Cerebellar cortex (tissue), 1 donor: ENCODE measurements around the gene SULT2A1.
"Not testable (repeated sequence)": the region's sequence is repeated elsewhere in the genome, so short reads cannot be mapped to it uniquely, and the experiment has no call there.

Experiments
- DNase-seq: peaks from one replicate; pipeline ENCODE4 v3.0.0-alpha.2; 2015; ENCODE audit warnings: low spot score

The SULT2A1 gene, protein sequence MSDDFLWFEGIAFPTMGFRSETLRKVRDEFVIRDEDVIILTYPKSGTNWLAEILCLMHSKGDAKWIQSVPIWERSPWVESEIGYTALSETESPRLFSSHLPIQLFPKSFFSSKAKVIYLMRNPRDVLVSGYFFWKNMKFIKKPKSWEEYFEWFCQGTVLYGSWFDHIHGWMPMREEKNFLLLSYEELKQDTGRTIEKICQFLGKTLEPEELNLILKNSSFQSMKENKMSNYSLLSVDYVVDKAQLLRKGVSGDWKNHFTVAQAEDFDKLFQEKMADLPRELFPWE

DNA sequence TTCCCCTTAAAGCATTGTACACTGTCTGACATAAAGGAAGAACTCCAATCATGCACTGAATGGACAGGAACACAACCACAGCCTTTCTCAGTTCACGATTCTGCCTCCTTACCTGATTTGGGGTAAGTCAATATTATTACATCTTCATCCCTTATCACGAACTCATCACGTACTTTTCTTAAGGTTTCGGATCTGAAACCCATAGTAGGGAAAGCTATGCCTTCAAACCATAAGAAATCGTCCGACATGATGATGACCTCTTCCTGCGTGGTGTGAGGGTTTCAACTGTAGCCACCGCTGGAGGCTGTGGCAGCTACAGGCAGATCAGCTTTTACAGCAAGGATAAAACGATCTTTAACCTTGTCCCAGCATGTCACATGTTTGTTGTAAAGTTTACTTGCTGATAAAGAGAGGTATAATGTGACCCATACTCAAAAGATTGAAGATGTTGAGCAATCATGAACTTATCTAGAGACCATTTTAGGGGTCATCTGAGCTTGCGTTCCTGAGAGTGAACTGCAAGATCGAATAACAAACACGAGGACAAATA lies at the start of gene SULT2A1:
Gene SULT2A1 (minus strand): TSS at position 306 of the 550 bp plus-strand sequence. CDS start 58 bp downstream, at position 248.
- DNase-seq, result no peak

DNA sequence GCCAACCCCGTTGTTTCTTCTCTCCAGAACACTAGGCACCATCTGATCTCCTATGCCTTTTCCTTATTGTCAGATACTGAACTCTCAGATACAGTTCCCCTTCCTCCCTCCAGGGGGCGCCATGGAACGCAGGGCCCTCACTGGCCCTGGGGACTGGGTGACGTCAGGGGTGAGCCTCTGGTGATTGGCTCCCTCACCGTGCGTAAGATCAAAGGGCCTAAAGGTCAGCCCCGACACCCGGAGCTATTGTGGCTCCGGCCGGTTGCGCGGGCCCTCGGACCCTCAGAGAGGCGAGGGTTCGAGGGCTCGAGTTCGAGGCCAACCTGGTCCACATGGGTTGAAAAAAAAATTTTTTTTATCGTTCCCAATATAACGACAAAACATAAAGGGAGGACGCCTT lies 42.5 kb upstream of the SULT2A1 start:
- not testable (repeated sequence) for DNase-seq

DNA sequence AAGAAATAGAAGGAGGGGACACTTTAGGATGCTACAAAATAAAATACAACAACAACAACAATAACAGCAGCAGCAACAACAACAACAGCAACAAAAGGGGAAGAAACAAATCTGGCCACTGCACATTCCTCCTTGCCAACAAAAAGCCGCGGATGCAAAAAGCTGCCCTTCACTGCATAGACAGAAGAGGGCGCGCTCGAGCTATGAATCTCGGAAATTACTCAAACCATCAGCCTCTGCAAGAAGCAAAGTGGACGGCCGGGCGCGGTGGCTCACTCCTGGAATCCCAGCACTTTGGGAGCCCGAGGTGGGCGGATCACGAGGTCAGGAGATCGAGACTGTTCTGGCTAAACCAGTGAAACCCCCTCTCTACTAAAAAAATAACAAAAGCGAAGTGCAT lies 34.0 kb upstream of the SULT2A1 start:
- DNase-seq, result not testable (repeated sequence)

DNA sequence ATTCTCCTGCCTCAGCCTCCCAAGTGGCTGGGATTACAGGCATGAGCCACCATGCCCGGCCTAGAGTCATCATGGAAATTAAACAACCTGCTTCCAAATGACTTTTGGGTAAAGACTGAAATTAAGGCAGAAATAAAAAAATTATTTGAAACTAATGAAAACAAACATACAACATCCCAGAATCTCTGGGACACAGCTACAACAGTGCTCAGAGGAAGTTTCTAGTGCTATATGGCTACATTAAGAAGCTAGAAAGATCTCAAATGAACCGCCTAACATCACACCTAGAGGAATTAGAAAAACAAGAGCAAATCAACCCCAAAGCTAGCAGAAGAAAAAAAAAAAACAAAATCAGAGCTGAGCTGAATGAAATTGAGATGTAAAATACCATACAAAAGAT lies 24.1 kb upstream of the SULT2A1 start:
- not testable (repeated sequence) for DNase-seq

DNA sequence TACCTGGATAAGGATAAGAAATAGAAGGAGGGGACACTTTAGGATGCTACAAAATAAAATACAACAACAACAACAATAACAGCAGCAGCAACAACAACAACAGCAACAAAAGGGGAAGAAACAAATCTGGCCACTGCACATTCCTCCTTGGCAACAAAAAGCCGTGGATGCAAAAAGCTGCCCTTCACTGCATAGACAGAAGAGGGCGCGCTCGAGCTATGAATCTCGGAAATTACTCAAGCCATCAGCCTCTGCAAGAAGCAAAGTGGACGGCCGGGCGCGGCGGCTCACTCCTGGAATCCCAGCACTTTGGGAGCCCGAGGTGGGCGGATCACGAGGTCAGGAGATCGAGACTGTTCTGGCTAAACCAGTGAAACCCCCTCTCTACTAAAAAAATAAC lies 23.2 kb upstream of the SULT2A1 start:
- DNase-seq, result not testable (repeated sequence)

DNA sequence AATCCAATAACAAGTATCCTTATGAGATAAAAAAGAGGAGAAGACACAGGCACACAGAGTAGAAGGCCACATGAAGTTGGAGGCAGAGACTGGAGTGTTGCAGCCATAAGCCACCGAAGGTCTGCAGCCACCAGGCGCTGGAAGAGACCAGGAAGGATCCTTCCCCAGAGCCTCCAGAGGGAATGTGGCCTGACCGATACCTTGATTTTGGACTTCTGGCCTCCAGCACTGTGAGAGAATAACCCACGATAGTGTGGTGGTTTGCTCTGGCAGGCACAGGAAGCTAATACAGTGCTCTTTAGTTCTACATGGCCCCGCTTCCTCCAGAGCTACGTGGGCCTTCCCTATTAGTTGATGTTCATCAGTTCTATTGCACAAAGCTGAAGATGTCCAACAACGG lies 15.3 kb upstream of the SULT2A1 start:
- DNase-seq, result no peak

DNA sequence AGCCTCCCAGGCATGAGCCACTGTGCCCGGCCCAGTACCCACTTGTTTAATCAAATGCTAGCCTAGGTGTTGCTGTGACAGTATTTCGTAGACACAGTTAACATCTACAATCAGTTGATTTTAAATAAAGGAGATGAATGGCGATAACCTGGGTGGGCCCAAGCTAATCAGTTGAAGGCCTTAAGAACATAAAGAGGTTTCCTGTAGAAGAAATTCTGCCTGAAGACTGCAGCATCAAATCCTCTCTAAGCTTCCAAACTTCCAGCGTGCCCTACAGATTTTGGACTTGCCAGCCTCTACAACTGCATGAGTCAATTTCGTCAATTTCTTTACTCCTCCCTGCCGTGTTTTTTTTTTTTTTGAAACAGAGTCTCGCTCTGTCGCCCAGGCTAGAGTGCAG lies 13.2 kb upstream of the SULT2A1 start:
- DNase-seq, result no peak

DNA sequence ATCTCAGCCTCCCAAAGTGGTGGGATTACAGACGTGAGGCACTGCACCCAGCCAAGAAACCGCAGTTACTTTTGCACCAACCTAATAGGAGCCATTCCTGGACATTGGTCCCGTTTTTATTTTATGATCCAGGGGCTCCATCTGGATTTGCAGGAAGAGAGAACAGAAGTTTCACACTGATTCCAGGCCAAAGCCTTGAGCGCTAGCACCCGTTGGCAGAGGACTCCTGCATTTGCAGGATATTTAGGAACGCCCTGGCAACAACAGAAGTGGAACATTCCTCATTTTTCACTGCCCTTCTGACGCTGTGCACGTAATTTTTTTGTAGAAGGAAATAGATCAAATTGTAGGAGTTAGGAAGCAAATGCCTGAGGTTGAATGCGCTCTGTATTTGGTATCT lies 11.7 kb upstream of the SULT2A1 start:
- DNase-seq, result no peak

DNA sequence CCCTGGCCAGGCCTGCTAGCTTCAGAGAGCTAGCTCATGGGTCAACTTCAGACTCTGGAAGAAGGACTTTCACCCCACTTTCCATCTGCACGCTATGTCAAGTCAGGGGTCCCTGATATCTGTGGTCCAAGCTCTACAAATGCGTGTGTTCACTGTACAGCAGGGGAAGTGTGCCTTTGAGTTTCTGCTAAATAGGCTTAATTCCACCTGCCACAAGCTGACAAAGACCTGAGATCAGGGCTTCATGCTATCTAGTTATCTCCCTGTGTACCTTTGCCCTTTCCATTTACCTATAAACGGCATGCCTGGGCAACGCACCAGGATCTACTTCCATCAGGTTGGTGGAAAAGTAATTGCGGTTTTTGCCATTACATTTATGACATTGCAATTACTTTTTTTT lies 10.7 kb upstream of the SULT2A1 start:
- no peak for DNase-seq

DNA sequence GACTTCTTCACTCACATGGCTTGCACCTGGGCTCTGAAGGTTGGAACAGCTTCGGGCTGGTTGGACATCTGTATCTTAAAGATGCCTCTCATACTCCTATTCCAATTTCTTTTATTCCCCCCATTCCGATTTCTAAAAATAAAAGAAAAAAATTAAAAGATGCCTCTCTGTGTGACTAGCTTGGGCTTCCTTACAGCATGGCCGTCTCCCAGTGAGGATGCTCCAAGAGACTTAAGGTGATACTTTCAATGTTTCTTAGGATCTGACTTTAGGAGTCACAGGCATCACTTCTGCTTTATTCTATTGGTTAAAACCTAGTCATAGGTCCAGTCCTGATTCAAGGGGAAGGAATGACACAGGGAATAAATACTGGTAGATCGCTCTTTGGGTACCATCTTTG lies 9.9 kb upstream of the SULT2A1 start:
- DNase-seq, result no peak

DNA sequence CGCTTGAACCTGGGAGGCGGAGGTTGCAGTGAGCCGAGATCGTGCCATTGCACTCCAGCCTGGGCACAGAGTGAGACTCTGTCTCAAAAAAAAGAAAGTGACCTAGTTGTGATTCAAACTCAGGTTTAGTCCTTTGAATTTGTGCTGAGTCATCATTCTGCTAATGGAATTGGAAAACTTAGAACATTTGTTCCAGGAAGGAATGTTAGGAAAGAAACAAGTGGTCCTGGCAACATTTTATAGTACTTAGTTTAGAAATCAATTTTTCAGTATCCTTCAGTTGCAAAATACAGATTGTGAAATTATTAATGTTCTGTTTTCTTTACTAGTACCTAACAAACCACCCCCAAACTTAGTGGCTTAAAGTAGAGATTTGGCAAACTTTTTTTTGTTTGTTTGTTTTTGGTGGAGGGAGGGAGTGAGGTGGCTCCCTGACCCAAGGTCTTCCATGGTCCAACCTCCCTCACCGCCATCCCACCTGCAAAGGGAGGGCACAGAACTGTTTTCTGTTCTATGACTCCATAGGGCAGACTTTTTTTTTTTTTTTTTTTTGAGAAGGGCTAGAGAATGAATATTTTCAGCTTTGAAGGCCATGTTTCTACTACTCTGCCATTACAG lies 9.2 kb upstream of the SULT2A1 start:
- DNase-seq, result no peak

DNA sequence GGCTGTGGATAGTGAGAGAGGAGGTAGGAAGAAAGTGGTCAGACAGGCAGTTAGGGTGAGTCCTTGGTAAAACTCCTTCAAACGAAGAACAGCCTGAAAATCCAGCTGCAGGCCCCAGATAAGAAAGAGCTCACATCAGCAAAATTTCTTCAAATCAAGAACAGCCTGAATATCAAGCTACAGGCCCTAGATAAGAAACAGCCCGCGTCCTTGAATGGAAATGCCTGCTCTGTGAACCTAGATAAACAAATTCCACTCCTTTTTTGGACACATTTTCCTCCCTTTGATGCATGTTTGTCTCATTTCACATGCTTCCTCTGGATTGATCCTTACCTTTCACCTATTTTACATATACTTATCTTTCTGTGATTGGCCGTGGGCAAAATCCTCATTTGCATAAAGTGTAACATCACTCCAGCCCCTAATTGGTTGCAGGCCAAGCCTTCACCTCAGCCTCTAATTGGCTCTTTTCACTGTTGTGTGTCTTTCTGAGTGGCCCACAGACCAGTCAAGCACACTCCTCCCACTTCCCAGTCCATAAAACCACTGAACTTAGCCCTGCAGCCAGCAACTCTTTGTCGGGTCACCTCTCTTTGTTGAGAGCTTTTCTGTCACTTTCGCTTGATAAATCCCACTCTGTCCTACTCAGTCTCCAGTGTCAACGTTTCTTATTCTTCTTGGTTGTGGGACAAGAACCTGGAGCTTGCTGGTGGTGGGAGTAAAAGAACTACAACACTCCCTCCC lies 6.0 kb upstream of the SULT2A1 start:
- no peak for DNase-seq

DNA sequence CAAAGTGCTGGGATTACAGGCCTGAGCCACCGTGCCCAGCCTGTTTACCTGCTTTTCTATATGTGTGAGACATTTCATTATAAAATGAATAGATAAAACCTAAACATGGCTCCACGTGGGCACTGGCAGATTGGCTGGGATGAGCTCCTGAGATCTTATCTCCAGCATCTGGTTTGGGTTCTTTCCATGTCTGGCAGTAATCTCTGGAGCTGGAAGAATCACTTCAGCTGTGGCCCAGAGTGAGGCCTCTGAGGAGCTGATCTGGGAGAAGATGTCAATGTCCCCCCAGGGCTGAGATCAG lies 5.5 kb upstream of the SULT2A1 start:
- DNase-seq, result no peak

DNA sequence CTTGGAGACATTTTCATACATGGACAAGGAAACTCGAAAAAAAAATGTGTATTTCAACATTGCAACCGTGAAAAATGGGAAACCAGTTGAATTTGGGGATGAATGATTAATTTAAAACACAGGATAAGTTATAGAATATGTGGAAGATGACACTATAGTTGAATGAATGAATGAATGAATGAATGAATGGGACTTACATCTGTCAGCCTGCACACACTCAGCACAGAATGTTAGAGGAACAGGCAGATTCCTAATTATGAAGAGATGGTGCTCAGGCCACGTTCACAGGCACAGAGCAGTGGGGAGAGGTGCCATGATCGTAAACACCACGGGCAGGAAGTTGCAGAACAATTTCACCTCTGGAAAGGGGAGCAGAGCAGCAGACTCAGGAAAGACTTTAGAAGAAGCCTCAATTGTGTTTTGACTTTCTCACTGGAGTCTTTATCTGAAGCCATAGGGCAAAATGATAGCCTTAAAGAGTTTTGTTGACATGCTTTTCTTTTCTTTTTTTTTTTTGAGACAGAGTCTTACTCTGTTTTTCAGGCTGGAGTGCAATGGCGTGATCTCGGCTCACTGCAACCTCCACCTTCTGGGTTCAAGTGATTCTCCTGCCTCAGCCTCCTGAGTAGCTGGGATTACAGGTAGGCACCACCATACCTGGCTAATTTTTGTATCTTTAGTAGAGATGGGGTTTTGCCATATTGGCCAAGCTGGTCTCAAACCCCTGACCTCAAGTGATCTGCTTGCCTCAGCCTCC lies 4.9 kb upstream of the SULT2A1 start:
- no peak for DNase-seq

DNA sequence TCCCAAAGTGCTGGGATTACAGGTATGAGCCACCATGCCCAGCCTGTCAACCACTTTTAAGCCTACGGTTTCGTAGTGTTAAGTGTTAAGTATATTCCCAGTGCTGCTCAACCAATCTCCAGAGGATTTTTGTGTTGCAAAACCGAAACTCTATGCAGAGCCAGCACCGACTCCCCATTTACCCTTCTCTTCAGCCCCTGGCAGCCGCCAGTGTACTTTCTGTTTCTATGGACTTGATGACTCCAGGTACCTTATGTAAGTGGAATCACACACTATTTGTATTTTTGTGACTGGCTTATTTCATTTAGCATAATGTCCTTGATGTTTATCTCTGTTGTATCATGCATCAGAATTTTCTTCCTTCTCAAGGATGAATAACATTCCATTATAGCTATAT lies 1.1 kb downstream of the SULT2A1 start:
- DNase-seq, result no peak

DNA sequence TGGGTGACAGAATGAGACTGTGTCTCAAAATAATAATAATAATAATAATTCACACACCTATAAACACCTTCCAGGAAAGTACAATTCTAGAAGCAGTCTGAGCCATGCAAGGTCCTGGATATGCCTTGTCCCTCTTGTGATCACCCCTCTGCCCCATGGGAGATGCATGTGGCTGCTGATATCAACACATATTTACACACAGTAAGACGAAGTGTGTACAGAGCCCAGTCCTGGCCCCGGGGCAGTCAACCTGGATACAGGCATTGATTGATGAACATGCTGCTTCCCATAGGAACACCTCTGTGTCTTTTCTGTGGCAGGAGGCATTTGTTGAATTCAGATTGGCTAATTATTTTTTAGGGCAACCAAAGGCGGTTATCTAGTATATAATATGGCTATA lies 3.2 kb downstream of the SULT2A1 start:
- no peak for DNase-seq

DNA sequence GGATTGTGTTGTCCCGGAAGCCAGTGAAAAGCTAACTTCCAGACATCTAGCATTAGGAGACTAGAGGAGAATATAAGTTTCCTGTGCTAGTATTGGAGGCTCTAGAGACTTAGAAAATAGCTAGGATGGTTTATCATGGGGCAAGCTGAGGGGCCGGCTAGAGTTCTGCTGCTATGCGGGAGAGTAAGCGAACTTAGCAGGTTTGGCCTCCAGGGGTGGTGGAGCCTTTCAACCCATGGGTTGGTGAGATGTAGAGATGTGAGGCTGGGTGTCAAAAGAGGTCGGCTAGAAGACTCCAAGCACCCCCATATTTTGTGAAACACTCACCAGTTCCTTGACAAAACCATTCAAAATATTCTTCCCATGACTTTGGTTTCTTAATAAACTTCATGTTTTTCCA lies 4.4 kb downstream of the SULT2A1 start:
- no peak for DNase-seq

DNA sequence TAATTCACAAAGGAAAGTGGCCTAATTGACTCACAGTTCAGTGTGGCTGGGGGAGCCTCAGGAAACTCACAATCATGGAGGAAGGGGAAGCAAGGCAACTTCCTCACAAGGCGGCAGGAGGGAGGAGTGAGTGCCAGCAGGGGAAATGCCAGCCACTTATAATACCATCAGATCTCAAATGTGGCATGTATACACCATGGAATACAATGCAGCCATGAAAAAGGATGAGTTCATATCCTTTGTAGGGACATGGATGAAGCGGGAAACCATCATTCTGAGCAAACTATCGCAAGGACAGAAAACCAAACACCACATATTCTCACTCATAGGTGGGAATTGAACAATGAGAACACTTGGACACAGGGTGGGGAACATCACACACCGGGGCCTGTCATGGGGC lies 6.7 kb downstream of the SULT2A1 start:
- not testable (repeated sequence) for DNase-seq

DNA sequence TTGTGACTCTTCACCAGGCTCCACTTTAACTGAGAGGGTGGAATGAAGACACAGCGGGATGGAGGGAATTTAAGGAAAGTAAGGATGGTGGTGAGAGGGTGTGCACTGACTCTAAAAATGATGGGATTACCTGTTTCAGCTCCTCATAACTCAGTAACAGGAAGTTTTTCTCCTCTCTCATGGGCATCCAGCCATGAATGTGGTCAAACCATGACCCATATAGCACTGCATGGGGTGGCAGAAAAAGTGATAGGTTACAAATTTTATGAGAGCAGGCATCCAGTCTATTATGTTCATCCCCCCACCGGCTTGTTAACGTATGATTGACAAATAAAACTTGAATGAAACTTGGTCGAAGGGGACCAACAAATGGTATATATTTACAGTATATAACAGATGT lies 7.2 kb downstream of the SULT2A1 start:
- no peak for DNase-seq

DNA sequence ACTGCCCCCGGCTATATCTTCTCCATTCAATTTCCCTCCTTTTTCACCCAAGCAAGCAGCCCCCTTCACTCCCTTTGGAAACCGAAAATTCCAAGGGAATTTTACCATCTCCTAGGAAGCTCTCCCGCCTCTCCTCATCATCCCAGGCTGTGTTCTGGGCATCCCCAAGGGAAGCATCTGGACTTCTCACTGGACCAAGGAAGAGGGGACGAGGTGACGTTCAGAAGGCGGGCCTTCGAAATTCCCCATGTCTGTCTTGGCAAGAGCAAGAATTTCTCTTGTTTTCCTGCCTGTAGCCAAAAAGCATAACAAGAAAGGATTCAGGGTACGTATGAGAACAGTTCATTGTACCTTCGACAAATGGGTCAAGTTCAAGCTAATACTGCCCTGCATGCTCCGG lies 20.9 kb downstream of the SULT2A1 start:
- DNase-seq, result no peak

DNA sequence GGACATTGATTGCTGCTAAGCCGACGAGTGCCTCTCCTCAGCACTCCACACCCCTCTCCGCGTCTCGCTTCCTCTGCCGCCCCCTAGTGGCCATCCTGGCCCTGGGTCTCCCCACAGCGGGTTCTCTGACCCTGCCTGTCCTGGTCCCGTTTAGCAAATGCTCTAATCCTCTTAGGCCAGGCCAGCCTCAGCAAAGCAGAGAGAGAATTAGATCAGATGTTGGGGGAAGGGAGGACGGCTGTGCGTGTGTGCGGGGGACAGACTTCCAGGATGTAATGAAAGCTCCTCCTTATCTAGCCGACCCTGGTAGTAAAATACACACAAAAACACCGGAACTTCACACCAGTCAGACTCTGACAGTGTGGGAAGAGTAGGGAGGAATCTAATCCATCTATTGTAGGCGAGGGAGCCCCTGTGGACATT lies 22.6 kb downstream of the SULT2A1 start:
- peak; percentile 79 for DNase-seq

DNA sequence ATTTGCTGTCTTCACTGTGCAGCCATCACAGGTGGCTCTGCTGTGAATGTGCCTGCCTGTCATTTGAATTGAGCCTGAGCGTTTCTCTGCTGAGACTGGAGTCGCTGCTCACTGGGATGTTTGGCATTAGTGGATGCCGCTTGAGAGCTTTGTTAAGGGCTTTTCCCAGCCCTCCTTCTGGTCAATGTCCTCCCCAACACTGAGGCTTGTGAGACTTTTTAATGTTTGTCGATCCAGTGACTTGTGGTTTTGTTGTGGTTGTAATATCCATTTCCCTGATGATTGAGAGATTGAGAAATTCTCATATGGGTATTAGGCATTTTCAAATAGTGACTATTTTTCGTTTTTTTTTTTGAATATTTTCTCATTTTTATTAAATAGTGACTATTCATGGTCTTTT lies 24.5 kb downstream of the SULT2A1 start:
- DNase-seq, result no peak
